ENCODE measurements around the gene NELL1. TPM values are rescaled to one million over a fixed set of nuclear protein-coding genes. Genes with fewer than 3 reads are reported as not detected.

Gene NELL1
- total RNA-seq, 2 donors from 2014 or later: 0.19 TPM; not detected in 1

- TF ChIP-seq CTCF (IDR thresholded peaks at IDR 0.05): no peak
- H3K4me1 ChIP-seq: no peaks in the 10 kb centered on the region
- no peak overlapping the region for H3K9ac ChIP-seq (ENCODE audit: low read depth in 2 of 2, low read length in 2 of 2)
- intact Hi-C loops (cut with DNase I): no loop called here
- no peaks in the 10 kb centered on the region for H3K27me3 ChIP-seq
- DNase-seq: no peak
- no peaks in the 10 kb centered on the region for H3K36me3 ChIP-seq
- H3K27ac ChIP-seq: no peak overlapping the region
- H3K9me3 ChIP-seq: no peaks in the 10 kb centered on the region
- no peak overlapping the region for H3K4me3 ChIP-seq
These were observed 125.6 kb downstream of the NELL1 start for GRCh38 chr11:20795005-20795404.

GRCh38 chr11:20808328-20808727 lies 138.9 kb downstream of the NELL1 start:
- intact Hi-C loops (cut with DNase I): no loop called here
- TF ChIP-seq CTCF (IDR thresholded peaks at IDR 0.05): no peak
- no peak overlapping the region for H3K9ac ChIP-seq (ENCODE audit: low read depth in 2 of 2, low read length in 2 of 2)
- H3K4me3 ChIP-seq: no peak overlapping the region
- H3K27ac ChIP-seq: no peak overlapping the region
- no peaks in the 10 kb centered on the region for H3K36me3 ChIP-seq
- DNase-seq: no peak
- no peaks in the 10 kb centered on the region for H3K9me3 ChIP-seq
- no peaks in the 10 kb centered on the region for H3K27me3 ChIP-seq
- H3K4me1 ChIP-seq: no peaks in the 10 kb centered on the region

GRCh38 chr11:20821046-20821445 lies 151.7 kb downstream of the NELL1 start:
- no peaks in the 10 kb centered on the region for H3K4me1 ChIP-seq
- no peaks in the 10 kb centered on the region for H3K36me3 ChIP-seq
- intact Hi-C loops (cut with DNase I): no loop called here
- no peaks in the 10 kb centered on the region for H3K9me3 ChIP-seq
- H3K4me3 ChIP-seq: no peak overlapping the region
- no peak for DNase-seq
- no peak overlapping the region for H3K9ac ChIP-seq (ENCODE audit: low read depth in 2 of 2, low read length in 2 of 2)
- TF ChIP-seq CTCF (IDR thresholded peaks at IDR 0.05): no peak
- no peak overlapping the region for H3K27ac ChIP-seq
- no peaks in the 10 kb centered on the region for H3K27me3 ChIP-seq

- no peak for TF ChIP-seq CTCF (IDR thresholded peaks at IDR 0.05)
- Histone ChIP-seq H3K27ac (no peak overlapping the region), H3K36me3 (no peaks in the 10 kb centered on the region), H3K4me3 (no peak overlapping the region), H3K9ac (ENCODE audit: low read depth in 2 of 2, low read length in 2 of 2) (no peak overlapping the region), H3K27me3 (no peaks in the 10 kb centered on the region), H3K4me1 (no peaks in the 10 kb centered on the region), H3K9me3 (no peaks in the 10 kb centered on the region)
- intact Hi-C loops (cut with DNase I): no loop called here
- DNase-seq: no peak
These were observed 152.1 kb downstream of the NELL1 start for GRCh38 chr11:20821470-20821869.

- no peak for DNase-seq
- H3K4me3 ChIP-seq: no peak overlapping the region
- no peaks in the 10 kb centered on the region for H3K36me3 ChIP-seq
- intact Hi-C loops (cut with DNase I): no loop called here
- no peaks in the 10 kb centered on the region for H3K9me3 ChIP-seq
- TF ChIP-seq CTCF (IDR thresholded peaks at IDR 0.05): no peak
- H3K4me1 ChIP-seq: no peaks in the 10 kb centered on the region
- no peak overlapping the region for H3K9ac ChIP-seq (ENCODE audit: low read depth in 2 of 2, low read length in 2 of 2)
- no peaks in the 10 kb centered on the region for H3K27me3 ChIP-seq
- H3K27ac ChIP-seq: no peak overlapping the region
These were observed 155.4 kb downstream of the NELL1 start for GRCh38 chr11:20824773-20825172.

GRCh38 chr11:20835561-20835960 lies 166.2 kb downstream of the NELL1 start:
- intact Hi-C loops (cut with DNase I): no loop called here
- Histone ChIP-seq H3K9ac (ENCODE audit: low read depth in 2 of 2, low read length in 2 of 2) (no peak overlapping the region), H3K4me3 (no peak overlapping the region), H3K9me3 (no peaks in the 10 kb centered on the region), H3K4me1 (no peaks in the 10 kb centered on the region), H3K27ac (no peak overlapping the region), H3K36me3 (no peaks in the 10 kb centered on the region), H3K27me3 (no peaks in the 10 kb centered on the region)
- TF ChIP-seq CTCF (IDR thresholded peaks at IDR 0.05): no peak
- no peak for DNase-seq

Measured in colonic mucosa (tissue), 4 donors.